Tibial artery (tissue), 4 donors: ENCODE results near the gene SLC4A1.

Source experiments
- DNase-seq, 2 donors: peaks; one replicate each; pipeline ENCODE4 v3.0.0-alpha.2; 2019
- H3K27ac ChIP-seq, 2 donors: fragments of 200-600 bp; sonication (generic) in 1 of 2; 1 replicate in 1 of 2; 2 replicates in 1 of 2; pipeline ENCODE4 v1.5.1; 2018 to 2019; ENCODE audit warnings: mild to moderate bottlenecking in 1 of 2
- H3K27me3 ChIP-seq, 2 donors: fragments of 200-600 bp; sonication (generic) in 1 of 2; one replicate each; pipeline versions ENCODE4 v1.5.1 to v1.6.0; 2016 to 2019
- H3K36me3 ChIP-seq, 3 donors: fragments of 200-600 bp; sonication (generic) in 2 of 3; one replicate each; pipeline ENCODE4 v1.5.1; 2016 to 2019; ENCODE audit warnings: mild to moderate bottlenecking in 2 of 3
- H3K4me1 ChIP-seq, 4 donors: fragments of 200-600 bp; sonication (generic) in 2 of 4; 1 replicate in 3 of 4; 2 replicates in 1 of 4; pipeline ENCODE4 v1.5.1; 2016 to 2019
- H3K4me3 ChIP-seq, 2 donors: fragments of 200-600 bp; sonication (generic) in 1 of 2; 1 replicate in 1 of 2; 2 replicates in 1 of 2; pipeline ENCODE4 v1.5.1; 2018 to 2019; ENCODE audit warnings: mild to moderate bottlenecking in 2 of 2
- H3K9me3 ChIP-seq, 3 donors: fragments of 200-600 bp; sonication (generic) in 1 of 3; one replicate each; pipeline ENCODE4 v1.5.1; 2016 to 2019
- CTCF ChIP-seq, 2 experiments: fragments of 200-600 bp in 1 of 2; fragments of 450-650 bp in 1 of 2; IDR thresholded peaks; one replicate each; pipeline ENCODE4 v1.5.1; 2017 to 2019; ENCODE audit warnings: antibody characterized with exemption in 2 of 2, mild to moderate bottlenecking in 1 of 2, moderate library complexity in 1 of 2
- intact Hi-C: fragments of 100-400 bp; cut with DNase I; formaldehyde crosslinking; loops from one replicate; pipeline ENCODE4 v1.15.0; 2023; ENCODE audit warnings: low total_unique reads

SLC4A1 gene

GRCh38 chr17:44232061-44232460, 35.9 kb downstream of the SLC4A1 start:
- Histone ChIP-seq H3K4me3 (no peak overlapping the region), H3K27me3 (peaks cover 0 to 3% of the 10 kb centered on the region in 2 donors), H3K9me3 (no peaks in the 10 kb centered on the region), H3K4me1 (no peaks in the 10 kb centered on the region), H3K27ac (no peak overlapping the region), H3K36me3 (no peaks in the 10 kb centered on the region)
- no peak for TF ChIP-seq CTCF (IDR thresholded peaks at IDR 0.05)
- DNase-seq, result no peak
- intact Hi-C loops, result no loop called here

DNA sequence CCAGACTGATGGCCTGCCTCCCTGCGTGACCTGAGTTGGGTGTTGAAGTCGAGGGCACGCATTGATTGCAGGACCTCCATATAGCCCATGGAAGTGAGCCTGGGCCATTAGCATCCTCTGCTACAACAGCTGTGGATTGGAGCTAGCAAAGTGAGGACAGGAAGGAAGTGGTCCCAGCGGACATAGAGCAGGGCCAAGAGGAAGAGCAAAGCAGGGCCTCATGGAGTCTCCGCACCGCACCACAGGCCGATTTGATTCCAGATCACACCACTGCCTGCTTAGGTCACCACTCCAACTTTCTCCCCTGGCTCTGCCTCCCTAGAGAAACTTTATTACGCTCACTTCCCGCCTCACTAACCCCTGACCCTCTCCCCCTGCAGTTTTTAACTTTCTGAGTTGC, 37.8 kb downstream of the SLC4A1 start:
- no peaks in the 10 kb centered on the region for H3K27me3 ChIP-seq
- H3K27ac ChIP-seq, result no peak overlapping the region
- intact Hi-C loops, result no loop called here
- TF ChIP-seq CTCF (IDR thresholded peaks at IDR 0.05), result no peak
- DNase-seq, result no peak
- H3K4me1 ChIP-seq, result no peaks in the 10 kb centered on the region
- no peaks in the 10 kb centered on the region for H3K36me3 ChIP-seq
- no peak overlapping the region for H3K4me3 ChIP-seq
- H3K9me3 ChIP-seq, result no peaks in the 10 kb centered on the region

- no peak for TF ChIP-seq CTCF (IDR thresholded peaks at IDR 0.05)
- Histone ChIP-seq H3K27ac (no peak overlapping the region), H3K36me3 (no peaks in the 10 kb centered on the region), H3K9me3 (no peaks in the 10 kb centered on the region), H3K4me3 (no peak overlapping the region), H3K4me1 (peaks cover 0 to 8% (median 4%) of the 10 kb centered on the region in 4 donors), H3K27me3 (no peaks in the 10 kb centered on the region)
- DNase-seq, result no peak
- intact Hi-C loops, result no loop called here
Measured at GRCh38 chr17:44229090-44229489, 38.8 kb downstream of the SLC4A1 start.

DNA sequence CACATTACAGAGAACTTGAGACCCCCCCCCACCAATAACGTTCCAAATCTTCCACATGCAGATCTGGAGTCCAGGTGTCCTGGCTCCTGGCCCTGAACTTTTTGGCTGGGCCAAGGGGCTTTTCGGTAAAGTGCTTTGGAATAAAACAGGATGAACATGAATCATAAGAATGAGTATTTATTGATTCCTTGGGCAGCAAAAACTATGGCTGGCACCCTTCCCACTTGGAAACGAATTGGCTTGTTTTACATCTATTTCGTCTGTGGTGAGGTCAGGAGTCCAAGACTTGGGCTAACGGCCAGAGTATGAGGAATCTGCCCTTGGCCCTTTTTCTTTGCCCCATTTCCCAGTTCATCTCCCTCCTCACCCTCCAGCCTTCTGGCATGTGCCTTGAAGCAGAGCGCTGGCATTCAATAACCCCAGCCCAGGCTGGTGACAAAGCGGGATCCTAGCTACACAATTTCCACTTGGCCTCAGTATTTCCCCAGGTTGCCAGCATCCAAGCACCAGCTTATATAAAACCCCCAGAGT, 44.3 kb downstream of the SLC4A1 start:
- peak in 1 of 2 donors; percentile 37 for DNase-seq
- Histone ChIP-seq H3K9me3 (no peaks in the 10 kb centered on the region), H3K4me1 (peaks cover 0 to 28% (median 22%) of the 10 kb centered on the region in 4 donors), H3K27me3 (no peaks in the 10 kb centered on the region), H3K4me3 (no peak overlapping the region), H3K36me3 (no peaks in the 10 kb centered on the region), H3K27ac (peak overlapping the region; percentile 94 to 99)
- no peak for TF ChIP-seq CTCF (IDR thresholded peaks at IDR 0.05)
- intact Hi-C loops, result no loop called here

GRCh38 chr17:44222112-44222869, 45.6 kb downstream of the SLC4A1 start:
- peak; percentile 87 to 92 for DNase-seq
- H3K36me3 ChIP-seq, result peaks cover 0 to under 1% (median 0%) of the 10 kb centered on the region in 3 donors
- no peaks in the 10 kb centered on the region for H3K9me3 ChIP-seq
- TF ChIP-seq CTCF (IDR thresholded peaks at IDR 0.05), result peak in 1 of 2 experiments; percentile 14
- peak overlapping the region; percentile 94 to 99 for H3K27ac ChIP-seq
- peaks cover 0 to 38% (median 31%) of the 10 kb centered on the region in 4 donors for H3K4me1 ChIP-seq
- intact Hi-C loops, result no loop called here
- H3K27me3 ChIP-seq, result no peaks in the 10 kb centered on the region
- peak overlapping the region; percentile 81 to 83 for H3K4me3 ChIP-seq
